SKM-1 (cell line): ENCODE data around the gene ATP1A4.

Experiments used
- DNase-seq: peaks from one replicate; lab custom pipeline; 2025; ENCODE audit not compliant: unreplicated experiment; lab: John Stamatoyannopoulos, UW

ATP1A4 gene

DNA sequence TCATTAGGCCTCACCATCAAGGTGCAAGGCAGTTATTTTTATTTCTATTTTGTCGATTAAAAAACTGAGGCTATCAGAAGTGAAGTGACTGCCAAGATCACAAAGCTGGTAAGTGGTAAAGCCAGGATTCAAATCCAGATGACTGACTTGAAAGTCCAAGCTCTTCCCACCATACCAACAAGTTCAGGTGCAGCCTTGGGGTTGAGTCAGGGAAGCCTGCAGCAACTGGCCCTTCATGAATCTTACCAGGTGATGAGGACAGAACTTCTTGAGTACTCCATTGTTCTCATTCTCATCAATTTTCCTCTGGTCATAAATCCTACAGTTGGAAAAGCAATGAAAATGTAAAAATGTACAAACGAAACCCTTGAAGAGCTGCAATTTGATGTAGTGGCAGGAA lies 73.9 kb downstream of the ATP1A4 start:
- no peak for DNase-seq

DNA sequence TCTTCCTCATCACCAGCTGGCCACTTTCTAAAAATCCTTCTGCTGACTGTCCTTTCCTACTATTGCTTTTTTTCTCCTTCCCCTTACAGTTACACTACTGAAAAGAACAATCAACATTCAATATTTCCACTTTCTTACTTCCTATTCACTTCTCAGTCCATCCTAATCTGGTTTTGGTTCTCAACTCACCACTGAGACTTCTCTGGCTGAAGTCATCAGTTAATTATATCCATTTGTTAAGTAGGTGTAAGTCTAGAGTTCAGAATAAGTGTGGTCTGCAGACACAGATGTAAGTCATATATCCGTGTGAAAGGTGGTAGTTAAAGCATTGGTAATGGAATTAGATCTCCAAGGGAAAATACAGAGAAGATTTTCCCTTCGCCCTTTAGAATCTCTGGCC lies 75.2 kb downstream of the ATP1A4 start:
- DNase-seq: no peak

DNA sequence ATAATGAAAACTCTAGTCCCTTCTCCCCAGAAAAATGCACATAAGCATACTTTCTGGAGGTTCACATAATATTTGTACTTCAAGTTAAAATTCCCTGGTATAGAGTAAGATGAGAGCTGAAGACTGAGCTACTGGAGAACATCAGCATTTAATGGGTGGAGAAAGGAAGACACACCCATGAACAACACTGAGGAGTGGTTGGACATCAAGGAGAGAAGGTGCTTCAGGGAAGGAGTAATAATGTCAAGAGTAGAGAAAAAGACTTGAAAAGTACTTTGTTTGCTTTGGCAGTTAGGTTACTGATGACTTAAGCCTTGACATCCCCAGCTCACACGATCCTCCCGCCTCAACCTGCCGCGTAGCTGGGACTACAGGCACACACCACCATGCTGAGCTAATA lies 75.6 kb downstream of the ATP1A4 start:
- DNase-seq: no peak

DNA sequence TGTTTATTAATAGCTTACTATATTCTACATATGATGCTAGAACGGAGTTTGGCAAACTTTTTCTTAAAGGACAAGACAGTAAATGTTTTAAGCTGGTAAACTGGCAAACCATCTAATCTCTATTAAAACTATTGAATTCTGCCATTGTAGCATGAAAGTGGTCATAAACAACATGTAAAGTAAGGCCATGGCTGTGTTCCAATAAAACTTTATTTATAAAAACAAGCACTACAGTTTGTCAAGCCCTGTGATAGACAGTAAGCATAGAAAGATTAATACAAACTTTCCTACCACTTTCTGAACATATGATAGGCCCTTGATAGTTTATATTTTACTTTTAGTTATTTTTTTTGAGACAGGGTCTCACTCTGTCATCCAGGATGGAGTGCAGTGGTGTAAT lies 76.2 kb downstream of the ATP1A4 start:
- no peak for DNase-seq

DNA sequence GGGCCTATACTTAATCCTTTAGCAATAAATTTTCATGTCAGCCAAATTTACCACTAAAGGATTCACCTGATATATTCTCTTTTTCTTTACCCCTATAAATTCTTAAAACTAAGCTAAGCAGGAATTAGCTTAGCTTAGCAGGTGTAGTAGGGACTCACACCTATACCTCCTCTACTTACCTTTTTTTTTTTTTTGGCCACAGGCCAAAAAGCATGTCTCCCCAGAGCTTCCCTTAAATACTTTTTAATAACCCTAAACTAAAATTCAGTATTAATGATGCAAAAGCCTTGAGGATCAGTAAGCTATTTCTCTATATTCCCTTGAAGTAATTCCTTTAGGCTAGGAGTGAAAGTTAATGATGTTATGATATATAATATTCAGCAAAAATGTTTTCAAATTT lies 77.0 kb downstream of the ATP1A4 start:
- no peak for DNase-seq

DNA sequence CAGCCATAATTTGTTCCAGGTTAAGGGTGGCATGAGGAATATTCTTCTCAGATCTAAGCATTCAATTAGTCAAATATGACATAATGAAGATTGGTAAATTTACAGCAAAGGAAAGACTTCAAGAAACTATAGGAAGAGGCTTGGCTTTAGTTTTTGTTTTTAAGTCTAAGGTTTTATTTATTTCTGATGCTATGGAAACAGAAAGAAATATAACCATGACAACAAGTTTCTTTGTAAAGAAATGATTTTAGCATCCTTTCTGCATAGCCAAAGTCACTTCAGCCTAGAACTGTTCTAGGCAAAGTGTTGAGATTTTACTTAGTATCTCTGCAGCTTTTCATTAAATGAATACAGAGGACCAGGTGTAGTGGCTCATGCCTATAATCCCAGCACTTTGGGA lies 81.5 kb downstream of the ATP1A4 start:
- no peak for DNase-seq
